ENCODE data around the gene ANAPC10.
"Not testable (repeated sequence)": the region's sequence is repeated elsewhere in the genome, so short reads cannot be mapped to it uniquely, and the experiment has no call there.

Gene ANAPC10

DNA sequence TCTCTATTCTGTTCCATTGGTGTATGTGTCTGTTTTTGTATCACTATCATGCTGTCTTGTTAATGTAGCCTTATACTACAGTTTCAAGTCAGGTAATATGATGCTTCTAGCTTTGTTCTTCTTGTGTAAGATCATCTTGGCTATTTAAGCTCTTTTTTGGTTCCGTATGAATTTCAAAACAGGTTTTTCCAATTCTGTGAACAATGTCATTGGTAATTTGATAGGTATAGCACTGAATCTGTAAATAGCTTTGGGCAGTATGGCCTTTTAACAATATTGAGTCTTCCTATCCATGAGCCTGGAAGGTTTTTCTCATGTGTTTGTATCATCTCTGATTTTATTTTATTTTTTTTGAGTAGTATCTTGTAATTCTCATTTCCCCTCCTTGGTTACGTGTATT lies 94.3 kb downstream of the ANAPC10 start:
- DNase-seq (ENCODE audit: low spot score) = no peak

DNA sequence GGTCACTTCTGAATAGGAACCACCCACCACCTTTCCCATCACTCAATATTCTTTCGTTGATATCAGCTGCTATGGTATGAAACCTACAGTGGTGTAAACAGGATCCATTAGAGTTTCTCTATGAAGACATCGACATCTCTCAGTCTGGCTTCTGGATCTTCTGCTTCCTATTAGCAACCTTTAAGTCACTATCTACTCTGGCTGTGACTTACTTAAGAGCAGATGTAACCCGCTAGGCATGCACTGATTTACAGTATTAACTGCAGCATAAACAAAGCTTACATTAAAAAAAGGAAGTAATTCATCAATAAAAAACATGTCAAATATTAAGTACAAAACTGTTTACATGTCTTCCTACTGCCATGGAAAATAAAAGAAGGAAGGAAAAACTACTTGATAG lies 96.4 kb downstream of the ANAPC10 start:
- no peak for DNase-seq (ENCODE audit: low spot score)

DNA sequence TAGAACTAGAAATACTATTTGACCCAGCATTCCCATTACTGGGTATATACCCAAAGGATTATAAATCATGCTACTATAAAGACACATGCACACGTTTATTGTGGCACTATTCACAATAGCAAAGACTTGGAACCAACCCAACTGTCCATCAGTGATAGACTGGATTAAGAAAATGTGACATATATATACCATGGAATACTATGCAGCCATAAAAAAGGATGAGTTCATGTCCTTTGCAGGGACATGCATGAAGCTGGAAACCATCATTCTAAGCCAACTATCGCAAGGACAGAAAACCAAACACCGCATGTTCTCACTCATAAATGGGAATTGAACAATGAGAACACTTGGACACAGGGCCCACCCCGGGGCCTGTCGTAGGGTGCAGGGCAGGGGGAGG lies 97.3 kb downstream of the ANAPC10 start:
- not testable (repeated sequence) for DNase-seq (ENCODE audit: low spot score)

DNA sequence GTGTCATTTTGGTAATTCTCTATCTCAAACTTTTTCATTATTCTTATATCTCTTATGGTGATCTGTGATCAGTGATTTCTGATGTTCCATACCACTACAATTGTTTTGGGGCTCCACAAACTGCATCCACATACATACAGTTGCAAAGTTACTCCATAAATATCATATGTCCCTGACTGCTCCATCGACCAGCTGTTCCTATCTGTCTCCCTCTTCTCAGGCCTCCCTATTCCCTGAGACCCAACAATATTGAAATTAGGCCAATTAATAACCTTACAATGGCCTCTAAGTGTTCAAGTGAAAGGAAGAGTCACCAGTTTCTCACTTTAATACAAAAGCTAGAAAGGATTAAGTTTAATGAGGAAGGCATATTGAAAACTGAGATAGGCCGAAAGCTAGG lies 108.7 kb downstream of the ANAPC10 start:
- no peak for DNase-seq (ENCODE audit: low spot score)

DNA sequence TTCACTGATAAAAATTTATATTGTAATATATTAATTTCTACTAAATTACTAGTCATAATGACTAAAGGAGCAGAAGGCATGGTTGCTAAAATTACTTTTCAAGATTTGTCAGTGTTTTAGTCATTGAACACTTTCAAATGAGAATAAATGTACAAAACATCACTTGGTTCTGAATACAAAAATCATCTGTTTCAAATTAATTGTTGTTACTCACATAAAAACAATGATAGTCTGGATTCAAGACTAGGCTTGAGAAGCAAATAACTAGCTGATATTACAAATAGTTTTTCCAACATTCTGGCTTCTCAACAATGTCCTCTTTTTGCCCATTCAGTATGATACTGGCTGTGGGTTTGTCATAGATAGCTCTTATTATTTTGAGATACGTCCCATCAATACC lies 112.5 kb downstream of the ANAPC10 start:
- DNase-seq (ENCODE audit: low spot score) = no peak

DNA sequence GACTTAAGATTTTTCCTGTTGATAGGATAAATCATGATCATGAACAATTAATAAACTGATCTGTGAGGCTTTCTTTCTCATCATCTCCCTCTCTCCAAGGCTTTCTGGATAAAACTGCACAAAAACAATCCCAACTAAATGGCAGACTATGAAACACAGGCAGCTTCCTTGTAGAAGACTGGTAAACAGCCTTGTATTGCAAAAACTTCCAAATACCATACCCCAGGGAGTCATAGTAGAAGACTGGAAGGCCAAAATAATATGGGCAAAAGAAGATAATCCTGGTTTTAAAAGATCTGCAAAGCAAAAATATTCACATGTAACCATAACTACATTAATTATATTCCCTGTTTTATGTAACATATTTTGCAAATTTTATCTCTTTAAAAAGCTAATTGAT lies 113.0 kb downstream of the ANAPC10 start:
- no peak for DNase-seq (ENCODE audit: low spot score)

DNA sequence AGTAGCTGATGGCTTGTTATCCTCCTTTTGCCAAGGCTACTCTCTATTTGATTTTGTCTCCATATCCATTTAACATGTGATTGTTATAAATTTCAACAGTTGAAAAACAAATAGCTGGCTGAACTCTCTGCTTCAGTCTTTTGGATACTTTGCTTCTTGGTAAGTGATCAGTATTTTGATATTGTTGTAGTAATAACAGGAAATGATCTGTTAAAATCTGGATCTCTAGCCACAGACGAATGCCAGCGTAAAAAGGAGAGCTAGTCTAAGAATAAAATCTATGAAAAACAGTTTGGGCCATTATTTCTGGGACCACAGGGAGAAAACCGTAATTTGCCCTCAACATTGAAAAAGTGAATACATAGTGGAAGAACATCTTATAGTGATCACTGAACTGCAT lies 113.8 kb downstream of the ANAPC10 start:
- DNase-seq (ENCODE audit: low spot score) = no peak

DNA sequence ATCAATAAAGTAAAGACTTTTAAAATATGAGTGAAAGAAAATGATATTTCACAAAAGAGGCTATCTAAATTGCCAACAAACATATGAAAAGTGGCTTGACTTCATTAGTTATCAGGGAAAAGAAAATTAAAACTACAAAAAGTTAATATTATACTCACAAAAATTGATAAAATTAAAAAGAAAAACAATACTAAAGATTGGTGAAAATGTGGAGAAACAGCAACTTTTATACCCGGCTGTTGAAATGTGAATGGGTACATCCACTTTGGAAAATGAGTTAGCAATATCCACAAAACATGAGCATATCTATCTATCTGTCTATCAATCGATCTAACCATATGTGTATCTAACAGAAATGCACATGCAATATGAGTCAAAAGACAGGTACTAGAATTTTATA lies 122.3 kb downstream of the ANAPC10 start:
- no peak for DNase-seq (ENCODE audit: low spot score)

DNA sequence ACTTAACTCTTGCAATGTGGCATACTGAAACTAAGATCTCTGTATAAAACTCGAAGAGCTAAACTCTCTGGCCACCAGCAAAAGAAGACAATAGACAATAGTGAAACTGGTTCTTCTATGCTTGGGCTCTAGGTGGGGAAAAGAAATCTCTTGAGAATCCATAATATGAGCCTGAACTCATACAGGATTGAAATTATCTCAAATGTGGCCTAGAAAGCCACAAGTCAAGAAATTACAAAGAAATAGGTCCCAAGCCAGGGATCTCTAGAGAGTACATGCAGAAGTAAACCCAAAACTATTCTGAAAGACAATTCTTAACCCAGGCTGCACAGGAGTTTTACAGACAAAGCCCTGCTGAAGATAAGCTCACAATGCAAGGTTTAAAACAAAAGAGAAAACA lies 127.4 kb downstream of the ANAPC10 start:
- no peak for DNase-seq (ENCODE audit: low spot score)

DNA sequence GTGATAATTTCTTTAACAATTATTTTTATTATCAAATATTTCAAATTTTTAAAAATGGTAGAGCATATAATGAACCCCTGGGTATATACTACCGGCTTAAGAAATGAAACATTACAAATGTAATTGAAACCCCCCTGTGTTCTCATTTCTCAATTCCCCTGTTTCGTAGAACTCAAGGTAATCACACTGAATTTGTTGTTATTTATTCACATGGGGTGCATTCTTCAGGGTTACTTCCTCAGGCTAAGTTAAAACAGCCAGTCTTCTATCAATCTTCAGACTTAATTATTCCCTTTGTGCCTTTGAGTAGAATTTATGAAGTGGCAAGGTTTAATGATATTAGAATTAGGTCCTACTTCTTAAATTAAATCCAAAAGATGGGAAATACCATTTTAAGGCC lies 128.2 kb downstream of the ANAPC10 start:
- no peak for DNase-seq (ENCODE audit: low spot score)

DNA sequence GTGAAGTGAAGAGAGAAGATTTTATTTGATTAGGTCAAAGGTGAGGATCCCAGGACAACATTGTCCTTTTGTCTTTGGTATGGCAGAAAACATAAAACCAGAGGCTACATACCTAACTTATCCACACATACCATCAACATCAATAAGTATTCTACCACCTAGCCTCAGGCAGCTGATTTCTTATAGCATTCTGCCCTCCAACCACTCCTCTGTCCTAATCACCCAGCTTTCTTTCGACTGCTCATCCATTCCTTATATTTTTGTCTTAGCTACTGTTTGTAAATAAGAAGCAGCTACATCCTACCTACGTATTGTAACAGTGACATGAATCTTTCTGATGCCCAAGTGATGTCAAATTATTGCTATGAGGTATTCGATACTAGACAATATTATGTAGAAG lies 129.4 kb downstream of the ANAPC10 start:
- DNase-seq (ENCODE audit: low spot score) = no peak

DNA sequence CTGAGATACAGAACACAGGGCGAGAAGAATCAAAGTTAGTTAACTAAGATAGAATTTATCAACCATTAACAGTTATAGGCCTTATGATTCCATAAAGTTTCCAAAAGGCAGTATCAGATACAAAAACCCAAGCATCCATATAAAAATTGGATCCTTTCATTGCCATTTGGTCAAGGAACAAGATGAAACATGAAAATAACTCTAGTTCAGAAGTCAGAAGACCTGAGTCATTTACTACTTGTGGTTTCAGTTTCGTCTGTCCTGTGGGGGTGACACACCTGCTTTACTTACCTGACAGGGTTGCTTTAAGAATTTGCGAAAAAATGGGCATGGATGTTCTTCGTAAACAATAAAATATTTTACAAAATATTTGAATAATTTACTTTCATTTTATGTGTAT lies 130.8 kb downstream of the ANAPC10 start:
- no peak for DNase-seq (ENCODE audit: low spot score)

DNA sequence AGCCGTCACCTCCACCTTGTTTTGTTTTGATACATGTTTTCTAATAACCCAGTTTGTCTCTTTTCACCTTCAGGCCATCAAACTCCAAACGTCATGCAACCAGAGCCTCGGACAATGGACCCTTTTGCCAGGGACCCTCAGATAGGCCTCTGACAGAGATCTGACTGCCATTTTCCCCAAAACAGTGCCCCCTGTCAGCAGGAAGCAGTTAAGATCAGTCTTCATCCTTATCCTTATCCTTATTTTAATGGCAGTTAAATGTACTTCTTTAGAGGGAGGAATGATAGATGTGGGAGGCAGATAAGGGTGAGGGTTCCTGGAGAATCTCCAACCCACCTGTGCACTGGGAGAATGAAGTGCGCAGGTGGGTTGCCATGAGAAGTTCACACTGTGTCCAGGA lies 135.7 kb downstream of the ANAPC10 start:
- DNase-seq (ENCODE audit: low spot score) = no peak

DNA sequence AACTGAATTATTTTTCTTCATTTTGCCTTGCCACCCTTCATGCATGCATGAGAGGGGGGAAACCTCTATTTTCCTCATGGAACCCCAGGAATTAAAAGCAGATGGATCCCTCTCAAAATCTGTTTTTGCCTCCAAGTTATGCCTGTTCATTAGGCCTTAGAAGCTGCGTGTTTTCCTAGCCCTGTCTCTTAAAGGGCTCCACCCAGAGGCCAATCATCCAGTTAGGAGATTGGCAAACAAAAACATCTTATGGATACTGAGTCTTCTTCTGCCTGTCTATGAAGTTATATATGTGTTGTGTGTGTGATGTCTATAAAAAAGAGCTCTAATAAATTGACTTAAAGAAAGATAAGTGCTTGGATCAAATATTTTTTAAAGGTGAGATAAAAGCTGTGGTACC lies 142.9 kb downstream of the ANAPC10 start:
- DNase-seq (ENCODE audit: low spot score) = no peak

DNA sequence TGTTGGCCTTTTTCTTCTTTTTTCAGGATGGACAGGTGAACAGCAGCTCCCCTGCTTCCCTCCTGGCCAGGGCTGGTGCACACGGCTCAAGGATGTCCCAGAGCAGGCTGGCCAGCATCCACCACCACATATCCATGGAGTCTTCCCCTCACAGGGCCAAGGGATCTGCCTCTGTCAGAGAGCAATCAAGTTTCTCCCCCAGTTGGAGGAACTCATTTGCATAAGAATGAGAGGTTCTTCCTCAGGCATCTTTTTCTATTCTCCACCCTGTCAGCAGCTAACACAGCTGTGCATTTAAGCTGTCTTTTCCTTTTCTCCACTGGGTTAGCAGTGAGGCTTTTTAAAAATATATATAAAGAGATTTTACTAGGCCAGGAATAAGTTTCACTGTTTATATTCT lies 143.8 kb downstream of the ANAPC10 start:
- no peak for DNase-seq (ENCODE audit: low spot score)

DNA sequence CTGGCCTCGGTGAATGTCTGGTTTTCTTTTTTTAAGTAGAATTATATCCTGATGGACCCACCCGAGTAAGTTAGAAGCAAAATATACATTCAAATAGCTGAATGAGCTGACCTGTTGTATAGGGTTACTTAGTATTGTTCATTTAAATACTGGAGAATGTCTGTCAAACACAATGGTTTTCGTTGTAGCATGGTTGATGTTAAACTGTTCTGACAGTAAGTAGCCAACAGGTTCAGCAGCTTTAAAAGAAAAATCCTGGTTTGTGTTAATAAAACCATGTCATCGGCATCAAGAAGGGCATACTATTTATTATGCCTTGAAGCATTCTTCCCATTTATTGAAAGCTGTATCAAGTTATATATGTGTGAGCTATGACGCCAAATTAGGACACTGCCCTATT lies 149.6 kb downstream of the ANAPC10 start:
- no peak for DNase-seq (ENCODE audit: low spot score)

DNA sequence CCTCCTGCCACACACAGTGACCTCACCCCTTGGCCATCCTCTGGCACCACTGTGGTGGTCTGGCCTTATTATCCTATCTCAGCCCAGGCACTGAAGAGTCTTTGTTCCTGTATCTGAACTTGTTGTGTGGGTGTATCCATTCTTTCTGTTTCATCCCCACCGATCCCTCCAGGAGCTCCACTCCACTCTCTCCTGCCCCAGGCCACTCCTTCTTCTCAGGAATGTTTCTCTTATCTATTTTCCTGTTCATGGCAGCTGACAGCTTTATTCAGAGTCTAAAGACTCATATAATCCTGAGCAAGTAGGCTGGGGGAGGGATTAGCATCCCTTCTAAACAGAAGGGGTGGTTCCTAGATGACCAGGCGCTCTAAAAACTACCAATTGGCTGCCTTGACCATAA lies 150.0 kb downstream of the ANAPC10 start:
- peak; percentile 7 for DNase-seq (ENCODE audit: low spot score)

All from SW480 (cell line).